GM20431 (cell line): ENCODE data around the gene CDHR3.

Experiments
- in situ Hi-C: fragments of 300-500 bp; cut with MseI, MboI; formaldehyde crosslinking; loops from one replicate; pipeline ENCODE4 v1.15.0; 2020; ENCODE audit warnings: low sequenced_read_pairs; ENCODE audit not compliant: unreplicated experiment

The CDHR3 gene

DNA sequence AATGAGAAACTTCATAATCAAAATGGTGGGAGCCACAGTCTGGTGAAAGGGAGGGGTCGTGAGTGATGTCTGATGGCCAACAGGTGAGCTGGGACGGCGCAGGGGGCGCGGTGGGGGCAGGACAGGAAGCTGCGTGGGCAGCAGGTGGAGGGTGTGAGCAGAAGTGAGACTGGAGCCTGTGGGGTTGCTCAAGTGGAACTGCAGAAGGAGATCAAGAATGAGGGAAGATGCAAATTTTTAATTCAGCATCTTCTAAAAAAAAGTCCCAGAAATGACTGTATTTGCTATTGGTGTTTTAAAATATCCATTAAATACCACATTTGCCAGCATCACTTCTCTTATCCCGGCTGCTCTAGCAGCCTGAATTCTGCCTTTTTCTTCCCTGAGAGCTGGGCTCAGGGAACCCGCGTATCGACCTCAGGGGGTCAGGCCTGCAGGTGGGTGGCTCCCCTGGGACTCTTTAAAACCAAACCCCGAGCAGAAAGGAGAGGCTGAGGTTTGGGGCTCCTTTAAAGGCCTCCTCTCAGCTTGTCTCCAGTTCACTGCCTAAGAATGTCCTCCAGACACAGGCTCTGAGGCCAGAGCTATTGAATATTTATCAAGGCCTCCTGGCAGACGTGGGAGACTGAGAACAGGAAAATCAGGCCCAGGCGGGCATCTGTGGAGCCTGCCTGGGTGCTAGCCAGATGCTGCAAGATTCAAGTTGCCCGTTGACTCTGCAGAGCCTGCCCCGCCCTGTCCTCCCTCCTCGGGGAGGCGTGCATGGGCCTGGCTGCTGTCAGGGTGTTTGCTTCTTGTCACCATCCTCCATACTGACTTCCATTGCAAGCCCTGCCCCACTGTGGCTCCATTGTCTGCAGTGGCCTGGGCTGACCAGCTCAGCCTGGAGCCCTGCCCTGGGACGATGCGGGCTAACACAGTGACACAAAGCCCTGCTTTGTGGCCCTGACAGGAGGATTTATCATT, 95.2 kb downstream of the CDHR3 start:
- in situ Hi-C loops, result no loop called here

DNA sequence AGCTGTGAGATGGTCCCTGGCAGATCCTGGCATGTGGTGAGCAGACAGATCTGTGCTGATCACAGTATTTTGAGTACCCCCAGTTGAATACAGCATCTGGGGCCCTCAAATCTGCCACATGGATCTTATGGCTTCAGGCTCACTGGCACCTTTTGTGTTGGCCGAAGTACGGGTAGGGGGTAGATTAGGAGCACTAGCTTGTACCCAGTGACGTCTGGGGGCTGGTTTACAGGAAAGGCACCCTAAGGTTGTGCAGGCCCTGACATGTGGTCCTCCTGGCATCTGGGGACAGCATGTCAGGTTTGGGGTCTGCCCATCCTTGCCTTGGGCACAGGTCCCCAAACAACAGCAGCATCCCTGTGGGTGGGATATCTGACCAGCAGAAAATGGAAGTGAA, 95.9 kb downstream of the CDHR3 start:
- in situ Hi-C loops, result no loop called here

DNA sequence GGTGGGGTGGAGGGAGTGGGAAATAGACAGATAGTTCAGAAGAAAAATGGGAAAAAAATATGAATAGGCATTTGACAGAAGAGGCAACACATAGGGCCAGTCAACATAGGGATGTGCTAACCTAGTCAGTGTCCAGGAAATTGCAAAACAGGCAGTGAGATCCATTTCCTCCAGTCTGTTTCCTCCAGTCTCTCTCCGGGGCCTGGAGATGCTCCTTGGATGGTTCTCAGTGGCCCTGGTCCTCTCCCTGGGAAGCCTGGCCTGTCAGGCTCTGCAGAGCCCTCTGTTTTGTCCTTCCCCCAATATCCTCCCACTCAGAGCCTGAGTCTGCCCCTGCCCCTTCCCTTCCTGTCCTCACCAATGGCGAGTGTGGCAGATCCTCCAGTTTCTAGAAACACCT, 96.5 kb downstream of the CDHR3 start:
- in situ Hi-C loops, result no loop called here

DNA sequence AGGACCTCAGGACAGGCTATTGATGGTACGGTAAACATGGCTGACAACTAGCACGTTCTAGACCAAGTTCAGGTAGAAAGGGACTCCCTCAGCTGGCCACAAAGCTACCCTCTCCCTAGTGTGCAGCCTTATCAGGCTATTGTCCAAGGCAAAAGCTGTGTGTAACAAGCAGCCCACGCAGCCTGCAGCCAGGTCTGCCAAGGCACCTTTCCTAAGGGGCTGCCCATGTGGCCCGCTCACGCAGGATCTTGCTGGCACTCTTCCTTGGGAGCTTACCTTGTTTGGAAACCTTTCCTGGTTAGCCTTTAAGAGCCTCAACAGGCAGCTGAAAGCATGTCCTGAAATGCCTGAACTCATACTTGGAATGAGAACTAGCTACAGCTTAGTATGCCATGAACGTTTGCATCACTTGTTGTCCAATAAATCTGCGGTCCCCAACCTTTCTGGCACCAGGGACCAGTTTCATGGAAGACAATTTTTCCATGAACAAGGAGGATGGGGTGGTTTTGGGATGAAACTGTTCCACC, 97.4 kb downstream of the CDHR3 start:
- in situ Hi-C loops, result no loop called here

DNA sequence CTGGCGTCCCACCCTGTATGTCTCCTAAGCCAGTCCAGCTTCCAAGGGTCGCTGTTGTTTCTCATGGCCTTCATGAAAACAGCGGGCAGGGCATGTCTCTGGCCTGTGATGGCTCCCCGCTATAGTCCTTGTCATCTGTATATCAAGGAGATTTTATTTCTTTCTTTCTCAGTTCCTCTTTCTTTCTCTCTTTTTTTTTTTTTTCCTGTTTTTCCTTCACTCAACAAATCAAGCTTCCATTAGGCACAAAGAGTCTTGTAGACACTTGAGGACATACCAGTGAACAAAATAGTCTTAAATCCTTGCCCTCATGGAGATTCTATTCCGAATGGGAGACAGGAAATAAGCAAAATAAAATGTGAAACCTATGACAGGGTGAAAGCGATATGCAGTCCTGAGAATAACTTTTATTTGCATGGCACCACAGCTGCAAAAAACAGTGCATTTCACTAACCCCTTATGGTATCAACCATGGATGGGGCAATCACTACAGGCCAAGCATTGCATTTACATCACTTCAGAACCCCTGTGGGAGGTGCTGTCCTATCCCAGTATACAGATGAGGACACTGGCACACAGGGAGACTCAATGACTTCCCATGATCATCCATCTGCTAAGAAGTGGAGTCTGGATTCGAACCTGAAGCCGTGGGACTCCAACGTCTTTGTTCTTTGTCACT, 98.4 kb downstream of the CDHR3 start:
- in situ Hi-C loops, result no loop called here

DNA sequence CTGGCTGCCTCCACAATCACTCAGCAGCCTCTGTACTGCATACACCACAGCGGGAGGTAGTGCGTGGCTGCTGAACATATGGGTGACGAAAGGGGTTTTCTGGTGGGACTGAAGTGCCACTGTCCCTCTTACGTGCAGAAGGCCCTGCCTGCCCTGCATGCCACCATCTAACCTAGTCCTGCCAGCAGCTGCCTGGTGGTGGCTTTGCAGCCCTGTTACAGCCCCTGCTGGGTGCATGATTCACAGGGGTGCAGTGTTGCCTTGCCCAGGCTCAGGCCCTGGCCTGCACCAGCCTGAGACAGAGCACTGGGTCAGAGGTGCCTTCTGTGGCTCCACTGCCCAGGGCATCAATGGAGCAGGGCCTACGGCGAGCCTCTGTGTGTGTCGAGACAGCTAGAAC, 98.9 kb downstream of the CDHR3 start:
- in situ Hi-C loops, result no loop called here

DNA sequence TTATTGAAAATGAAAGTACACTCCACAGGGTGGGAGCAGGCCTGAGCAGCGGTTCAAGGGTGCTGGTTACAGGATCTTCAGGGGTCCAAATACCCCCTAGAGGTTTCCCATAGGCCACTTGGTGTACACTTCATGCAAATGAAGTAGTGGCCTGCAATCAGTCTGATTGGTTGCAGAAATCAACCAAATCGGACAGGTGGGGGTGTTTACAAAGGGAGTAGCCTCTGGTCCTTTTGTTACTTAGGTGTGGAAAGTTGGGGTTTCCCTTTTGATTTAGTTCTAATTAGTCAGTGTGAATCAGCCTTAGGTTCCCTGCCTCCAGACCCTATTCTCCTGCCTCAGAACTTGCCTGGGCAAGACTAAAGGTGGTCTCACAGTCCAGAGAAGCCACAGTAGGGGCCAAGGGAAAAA, 99.5 kb downstream of the CDHR3 start:
- in situ Hi-C loops, result no loop called here

DNA sequence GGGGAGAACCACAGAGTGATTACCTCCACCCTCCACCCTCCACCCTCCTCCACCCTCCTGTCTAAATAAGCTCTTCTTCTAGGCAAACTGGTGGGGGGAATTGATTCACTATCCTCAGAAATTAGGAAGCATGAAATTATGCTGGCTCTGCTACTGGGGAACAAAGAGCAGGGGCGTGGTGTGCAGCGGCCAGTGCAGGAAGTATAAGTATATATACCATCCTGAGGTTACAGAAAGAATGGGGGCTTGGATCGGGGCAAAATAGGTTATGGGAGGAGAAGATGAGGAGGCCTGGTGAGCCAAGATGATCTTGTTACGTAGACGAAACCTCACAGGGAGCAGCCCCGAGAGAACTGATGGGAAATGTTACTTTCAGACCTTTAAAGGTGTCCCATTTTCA, 100.0 kb downstream of the CDHR3 start:
- in situ Hi-C loops, result no loop called here

DNA sequence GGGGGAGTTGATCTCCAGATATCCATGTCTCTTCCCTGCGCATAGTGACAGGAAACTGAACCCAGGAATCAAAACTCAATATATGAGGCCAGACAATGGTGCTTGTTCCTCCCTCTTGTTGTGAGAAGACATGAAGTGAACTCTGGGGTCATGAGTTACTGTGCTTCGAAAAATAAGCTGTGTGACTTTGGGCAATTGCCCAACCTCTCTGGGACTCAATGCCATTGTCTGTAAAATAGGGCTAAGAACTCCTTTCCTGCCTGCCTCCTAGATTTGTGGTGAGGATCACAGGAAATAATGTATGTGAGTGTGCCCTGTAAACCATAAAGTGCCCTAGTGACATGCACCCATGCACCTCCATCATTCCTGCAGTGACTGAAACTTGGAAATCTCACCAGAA, 100.6 kb downstream of the CDHR3 start:
- in situ Hi-C loops, result no loop called here

DNA sequence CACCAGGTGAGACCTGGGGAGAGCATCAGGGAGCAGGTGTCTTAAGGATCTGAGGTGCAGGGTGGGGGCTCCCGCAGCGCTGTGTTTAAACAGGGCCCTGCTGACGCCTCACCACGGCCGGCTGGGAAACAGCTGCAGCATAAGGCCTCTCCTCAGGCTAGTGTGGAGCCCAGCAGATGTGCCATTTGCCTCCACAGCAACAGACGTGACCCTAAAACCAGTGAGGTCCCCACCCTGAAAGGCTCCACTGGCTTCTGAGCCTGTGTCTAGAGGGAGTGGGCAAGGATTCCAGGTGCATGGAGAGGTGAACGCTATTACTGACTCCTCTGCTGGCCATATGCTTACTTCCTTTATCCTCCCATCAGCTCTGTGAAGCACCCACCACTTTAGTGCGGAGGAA, 101.3 kb downstream of the CDHR3 start:
- in situ Hi-C loops, result no loop called here

DNA sequence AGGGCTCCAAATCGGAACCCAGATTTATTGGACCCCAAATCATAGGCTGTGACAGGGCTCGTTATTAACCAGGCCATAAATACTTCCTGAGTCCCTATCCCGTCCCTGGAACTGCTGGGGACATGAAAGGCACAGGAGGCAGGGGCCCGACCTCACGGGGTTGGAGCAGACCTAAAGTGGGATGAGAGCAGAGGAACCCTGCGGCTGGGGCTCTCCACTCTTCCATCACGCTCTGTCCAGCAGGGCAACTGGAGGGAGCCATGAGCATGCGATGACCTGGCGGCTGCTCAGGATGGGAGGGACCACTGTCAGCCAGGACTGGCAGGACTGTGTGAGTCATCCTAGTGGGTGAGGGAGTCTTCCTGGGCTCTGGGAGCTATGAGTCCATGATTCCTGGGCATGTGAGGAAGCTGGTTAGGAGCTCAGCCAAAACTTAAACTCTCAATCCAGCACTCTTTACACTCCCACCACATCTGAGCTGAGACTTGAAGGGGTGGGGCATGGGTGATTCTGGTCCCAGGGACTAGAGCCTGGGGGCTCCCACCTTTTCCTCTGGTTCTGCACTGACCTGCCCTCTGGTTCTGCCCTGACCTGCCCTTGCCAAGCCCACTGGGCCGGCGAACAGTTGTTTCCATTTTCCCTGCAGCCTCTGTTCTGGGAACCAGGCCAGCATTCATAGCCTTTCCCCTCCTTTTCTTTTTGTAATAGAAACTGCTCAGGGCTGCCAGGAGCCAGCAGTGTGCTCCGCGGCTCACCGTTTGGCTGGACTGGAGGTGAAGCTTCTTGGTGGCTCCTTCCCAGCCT, 101.9 kb downstream of the CDHR3 start:
- in situ Hi-C loops, result no loop called here

DNA sequence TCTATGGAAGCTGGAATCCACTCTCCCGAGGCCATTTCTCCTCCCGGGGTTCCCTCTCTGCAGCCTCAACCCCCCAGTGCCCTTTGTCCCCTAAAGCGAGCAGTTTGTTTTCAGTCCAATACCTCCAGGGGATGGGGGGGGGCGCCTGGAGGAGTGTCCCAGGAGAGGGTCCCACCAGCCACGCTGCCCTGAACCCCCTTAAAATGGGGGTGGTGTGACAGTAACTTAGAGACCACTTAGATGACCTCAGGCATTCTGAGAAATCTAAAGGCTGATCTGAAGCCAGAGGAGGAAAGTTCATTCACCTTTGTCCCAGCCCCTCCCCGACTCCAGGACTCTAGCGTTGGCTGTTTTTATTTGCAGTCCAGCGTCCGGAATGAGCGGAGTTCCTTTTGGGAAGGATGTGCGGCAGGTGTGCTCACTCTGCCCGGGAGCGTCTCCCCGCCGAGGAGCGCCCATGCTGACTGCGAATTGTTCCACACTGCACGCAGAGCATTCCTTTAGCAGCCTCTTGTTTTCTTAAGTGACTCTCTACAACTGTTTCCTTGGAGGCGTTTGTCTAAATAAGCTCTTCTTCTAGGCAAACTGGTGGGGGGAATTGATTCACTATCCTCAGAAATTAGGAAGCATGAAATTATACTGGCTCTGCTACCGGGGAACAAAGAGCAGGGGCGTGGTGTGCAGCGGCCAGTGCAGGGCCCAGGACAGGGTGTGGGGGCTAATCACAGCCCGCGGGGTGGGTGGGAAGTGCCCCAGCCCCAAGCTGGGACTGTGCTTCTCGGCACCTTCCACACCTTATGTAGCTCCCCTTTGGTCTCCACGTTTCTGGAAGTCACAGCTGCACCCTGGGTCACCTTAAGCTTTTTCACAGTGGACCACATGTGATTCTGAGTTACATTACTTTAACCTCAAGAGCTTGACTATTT, 102.8 kb downstream of the CDHR3 start:
- in situ Hi-C loops, result no loop called here

DNA sequence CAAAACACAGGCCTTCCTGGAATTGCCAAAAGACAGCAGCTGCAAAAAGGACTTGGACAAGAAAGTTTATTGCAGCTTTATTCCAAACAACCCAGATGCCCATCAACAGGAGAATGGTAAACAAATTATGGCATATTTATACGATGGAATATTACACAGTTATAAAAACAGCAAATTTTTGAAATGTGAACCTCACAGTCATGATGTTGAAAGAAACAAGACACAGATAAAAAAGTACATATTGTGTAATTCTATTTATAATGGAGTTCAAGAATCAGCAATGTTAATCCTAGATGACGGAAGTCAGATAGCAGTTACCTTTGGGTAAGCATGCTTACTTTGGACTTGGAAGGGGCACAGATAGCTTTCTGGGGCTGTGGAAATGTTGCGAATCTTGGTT, 104.6 kb downstream of the CDHR3 start:
- in situ Hi-C loops, result no loop called here

DNA sequence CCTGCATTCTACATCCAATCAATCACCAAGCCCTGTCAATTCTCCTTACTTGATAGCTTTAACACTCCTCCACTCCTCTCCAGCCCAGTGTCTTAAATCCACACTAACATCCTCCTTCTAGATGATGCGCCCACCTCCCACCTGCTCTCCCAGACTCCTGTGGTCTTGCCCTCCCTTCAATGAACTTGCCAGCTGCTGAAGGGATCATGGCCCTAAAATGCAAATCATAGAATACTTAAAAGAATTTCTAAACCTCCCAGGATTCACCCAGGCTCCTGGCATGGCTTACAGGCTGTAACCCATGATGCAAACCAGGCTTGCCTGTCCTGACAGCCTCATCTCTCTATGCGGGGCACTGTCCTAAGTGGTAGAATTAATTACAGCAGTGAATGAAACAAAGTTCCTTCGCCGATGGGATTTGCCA, 105.5 kb downstream of the CDHR3 start:
- in situ Hi-C loops, result no loop called here

DNA sequence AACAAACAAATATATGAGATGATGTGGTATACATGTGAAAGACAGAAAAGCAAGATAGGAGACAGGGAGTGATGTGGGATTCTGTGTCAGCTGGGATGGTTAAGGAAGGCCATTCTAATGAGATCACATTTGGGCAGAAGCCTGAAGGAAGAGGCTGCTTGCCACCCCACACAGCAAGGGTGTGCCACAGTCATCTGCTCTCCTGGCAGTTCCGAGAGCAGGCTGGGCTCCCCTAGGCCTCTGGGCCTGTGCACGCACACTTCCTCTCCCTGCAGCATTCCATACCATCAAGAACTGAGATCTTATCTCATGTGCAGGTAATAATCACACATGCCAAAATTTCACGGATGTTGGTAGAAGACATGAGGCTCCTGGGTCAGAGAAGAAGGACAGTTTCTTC, 105.9 kb downstream of the CDHR3 start:
- in situ Hi-C loops, result no loop called here

DNA sequence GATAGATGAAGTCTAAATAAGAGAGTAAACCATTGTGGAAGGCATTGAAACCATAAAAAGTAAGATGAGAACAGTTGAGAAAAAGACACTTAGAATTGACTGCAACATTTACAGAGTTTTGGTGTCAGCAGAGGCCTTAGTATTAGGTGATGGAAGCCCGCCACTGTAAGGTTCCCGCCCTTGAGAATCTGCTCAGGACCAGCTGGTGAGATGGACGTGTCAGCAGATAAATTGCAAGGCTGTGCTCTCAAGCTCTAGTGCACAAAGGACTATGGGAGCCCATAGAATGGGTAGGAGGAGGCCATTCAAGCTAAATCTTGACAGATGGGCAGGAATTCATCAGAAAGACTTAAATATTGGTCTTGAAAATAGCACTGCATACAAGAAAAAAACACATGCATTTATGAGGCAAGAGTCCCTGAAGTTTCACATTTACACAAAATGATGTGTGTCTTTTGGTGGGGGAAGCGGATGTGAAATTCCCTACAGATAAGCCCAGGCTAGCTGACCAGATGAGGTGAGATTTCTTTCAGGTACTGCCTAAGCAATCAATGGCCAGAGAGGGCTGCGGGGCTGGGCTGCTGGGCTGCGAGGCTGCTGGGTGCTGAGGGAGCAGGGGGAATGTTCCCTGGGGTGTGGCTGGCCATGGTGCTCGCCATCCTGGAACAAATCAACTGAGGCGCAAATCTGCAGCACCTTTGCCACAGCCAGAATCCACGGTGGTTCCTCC, 106.6 kb downstream of the CDHR3 start:
- in situ Hi-C loops, result no loop called here

DNA sequence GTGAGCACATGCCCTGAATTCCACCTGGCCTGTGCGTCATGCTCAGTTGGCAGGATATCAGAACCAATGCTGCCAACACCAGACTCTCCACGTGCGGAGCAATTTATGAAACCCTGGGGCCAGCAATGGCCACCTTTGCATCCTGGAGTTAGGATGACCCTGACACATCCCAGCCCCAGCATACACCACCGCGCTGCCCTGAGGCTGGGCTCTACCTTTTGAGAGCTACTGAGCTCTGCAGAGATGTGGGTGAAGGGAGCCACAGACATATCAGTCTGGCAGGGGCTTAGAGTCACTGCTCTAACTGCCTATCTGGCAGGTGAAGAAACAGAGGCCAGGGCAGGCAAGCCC, 107.1 kb downstream of the CDHR3 start:
- in situ Hi-C loops, result no loop called here

DNA sequence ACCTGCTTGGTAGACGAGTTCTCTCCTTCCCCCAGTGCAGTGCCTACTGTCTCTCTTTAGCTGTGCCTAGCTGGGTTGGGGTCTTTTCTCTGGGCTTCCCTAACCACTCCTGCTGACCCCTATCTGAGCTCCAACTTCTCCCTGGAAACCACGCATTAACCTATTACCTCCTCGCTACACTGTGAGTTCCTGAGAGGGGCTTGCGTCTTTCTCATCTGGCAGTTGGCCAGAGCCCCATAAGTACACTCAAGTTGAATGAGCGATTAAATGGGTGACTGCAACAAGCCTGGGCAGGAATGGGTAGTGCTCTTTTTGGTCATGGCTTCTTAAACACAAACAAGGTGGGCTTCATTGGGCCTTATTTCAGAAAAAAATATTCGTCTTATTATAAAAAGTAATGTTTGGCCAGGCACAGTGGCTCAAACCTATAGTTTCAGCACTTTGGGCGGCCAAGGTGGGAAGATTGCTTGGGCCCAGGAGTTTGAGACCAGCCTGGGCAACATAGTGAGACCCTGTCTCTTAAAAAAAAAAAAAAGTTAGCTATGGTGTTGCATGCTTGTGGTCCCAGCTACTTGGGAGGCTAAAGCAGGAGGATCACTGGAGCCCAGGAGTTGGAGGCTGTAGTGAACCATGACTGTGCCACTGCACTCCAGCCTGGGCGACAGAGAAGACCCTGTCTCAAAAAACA, 107.6 kb downstream of the CDHR3 start:
- in situ Hi-C loops, result no loop called here
